Lower leg skin (tissue), 4 donors: ENCODE data around the gene SRRM3. TPM values are rescaled to one million over a fixed set of nuclear protein-coding genes. Genes with fewer than 3 reads are reported as not detected.
"Not testable (repeated sequence)": the region's sequence is repeated elsewhere in the genome, so short reads cannot be mapped to it uniquely, and the experiment has no call there.

Experiments
- DNase-seq, 2 donors: peaks; one replicate each; pipeline ENCODE4 v3.0.0-alpha.2; 2019; ENCODE audit warnings: low spot score in 2 of 2
- H3K4me3 ChIP-seq: fragments of 200-600 bp; sonication (generic); 2 replicates; pipeline ENCODE4 v1.5.1; 2017; ENCODE audit warnings: mild to moderate bottlenecking, low read depth; ENCODE audit not compliant: poor library complexity, severe bottlenecking
- POLR2A ChIP-seq, 2 donors: fragments of 450-650 bp; IDR thresholded peaks; one replicate each; pipeline ENCODE4 v1.6.1; 2016 to 2017; ENCODE audit warnings: antibody characterized with exemption in 2 of 2, mild to moderate bottlenecking in 1 of 2, moderate library complexity in 1 of 2
- WGBS, 2 donors: methylation state at CpG; one replicate each; pipeline ENCODE4 v1.1.5; 2018; 5-methylcytosine and 5-hydroxymethylcytosine counted together
- intact Hi-C: fragments of 100-400 bp; cut with DNase I; formaldehyde crosslinking; loops from one replicate; pipeline ENCODE4 v1.15.0; 2023; ENCODE audit warnings: low total_unique reads
- total RNA-seq, 4 donors: library from RNA; depleted of rRNA; stranded (reverse); fragments of >200 nt; gene quantifications; one replicate each; pipeline ENCODE4 v1.1.0, GENCODE V29; 2016
- TF ChIP-seq, protein P1 (sequence below), 3 donors: fragments of 450-650 bp; IDR thresholded peaks; one replicate each; pipeline ENCODE4 v1.5.1; 2016; ENCODE audit warnings: antibody characterized with exemption in 3 of 3, mild to moderate bottlenecking in 3 of 3, moderate library complexity in 2 of 3

SRRM3 gene
- total RNA-seq, 4 donors from 2014 or later, result 7.5 to 12.3 (median 9.4) TPM

DNA sequence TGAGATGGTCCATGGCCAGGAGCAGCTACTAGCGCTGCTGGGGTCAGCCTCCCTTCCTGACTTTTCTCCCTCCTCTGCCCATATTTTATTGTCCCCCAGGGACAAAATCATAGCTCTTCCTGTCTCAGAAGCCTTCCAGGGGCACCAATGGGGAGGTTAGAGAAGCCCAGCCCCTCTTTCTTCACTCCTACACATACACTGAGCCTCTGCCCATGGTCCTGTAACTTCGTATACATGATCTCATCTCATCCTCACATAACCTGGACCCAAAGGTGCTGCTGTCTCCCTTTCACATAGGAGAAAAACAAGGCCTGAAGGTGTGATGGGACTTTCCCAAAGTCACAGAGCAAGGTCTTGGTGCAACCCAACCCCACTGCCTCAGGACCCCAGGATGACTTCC is 2.5 kb downstream of the SRRM3 start:
- WGBS, 2 donors, result 57 to 66% methylated on average over 2 of the region's 2 CpGs
- no peak overlapping the region for H3K4me3 ChIP-seq
- intact Hi-C loops, result no loop called here
- no peak for TF ChIP-seq POLR2A (IDR thresholded peaks at IDR 0.05)
- TF ChIP-seq, protein P1, sequence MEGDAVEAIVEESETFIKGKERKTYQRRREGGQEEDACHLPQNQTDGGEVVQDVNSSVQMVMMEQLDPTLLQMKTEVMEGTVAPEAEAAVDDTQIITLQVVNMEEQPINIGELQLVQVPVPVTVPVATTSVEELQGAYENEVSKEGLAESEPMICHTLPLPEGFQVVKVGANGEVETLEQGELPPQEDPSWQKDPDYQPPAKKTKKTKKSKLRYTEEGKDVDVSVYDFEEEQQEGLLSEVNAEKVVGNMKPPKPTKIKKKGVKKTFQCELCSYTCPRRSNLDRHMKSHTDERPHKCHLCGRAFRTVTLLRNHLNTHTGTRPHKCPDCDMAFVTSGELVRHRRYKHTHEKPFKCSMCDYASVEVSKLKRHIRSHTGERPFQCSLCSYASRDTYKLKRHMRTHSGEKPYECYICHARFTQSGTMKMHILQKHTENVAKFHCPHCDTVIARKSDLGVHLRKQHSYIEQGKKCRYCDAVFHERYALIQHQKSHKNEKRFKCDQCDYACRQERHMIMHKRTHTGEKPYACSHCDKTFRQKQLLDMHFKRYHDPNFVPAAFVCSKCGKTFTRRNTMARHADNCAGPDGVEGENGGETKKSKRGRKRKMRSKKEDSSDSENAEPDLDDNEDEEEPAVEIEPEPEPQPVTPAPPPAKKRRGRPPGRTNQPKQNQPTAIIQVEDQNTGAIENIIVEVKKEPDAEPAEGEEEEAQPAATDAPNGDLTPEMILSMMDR (IDR thresholded peaks at IDR 0.05), result no peak
- no peak for DNase-seq

DNA sequence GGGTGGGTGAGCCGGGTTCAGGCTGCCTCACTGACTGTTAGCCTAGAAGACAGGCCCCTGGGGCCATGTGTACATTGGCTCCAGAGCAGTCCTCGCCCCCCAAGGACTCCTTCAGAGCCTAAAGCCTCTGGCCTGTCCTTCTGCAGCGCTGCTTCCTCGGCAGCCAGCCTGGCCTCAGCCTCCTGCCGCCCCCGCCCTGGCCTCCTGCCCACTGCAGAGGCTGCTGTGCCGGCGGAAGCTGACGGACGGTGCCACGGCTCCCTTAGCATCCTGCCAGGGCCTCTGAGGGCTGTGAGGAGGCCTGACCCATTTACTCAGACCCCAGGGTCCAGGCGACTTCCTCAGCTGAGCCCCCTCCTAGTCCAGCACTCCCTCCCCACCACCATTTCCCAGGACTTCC is 4.9 kb downstream of the SRRM3 start:
- DNase-seq, result no peak
- no peak for TF ChIP-seq POLR2A (IDR thresholded peaks at IDR 0.05)
- TF ChIP-seq, protein P1 (IDR thresholded peaks at IDR 0.05), result no peak
- intact Hi-C loops, result no loop called here
- H3K4me3 ChIP-seq, result no peak overlapping the region
- 54 to 57% methylated on average over 12 of the region's 12 CpGs for WGBS, 2 donors

DNA sequence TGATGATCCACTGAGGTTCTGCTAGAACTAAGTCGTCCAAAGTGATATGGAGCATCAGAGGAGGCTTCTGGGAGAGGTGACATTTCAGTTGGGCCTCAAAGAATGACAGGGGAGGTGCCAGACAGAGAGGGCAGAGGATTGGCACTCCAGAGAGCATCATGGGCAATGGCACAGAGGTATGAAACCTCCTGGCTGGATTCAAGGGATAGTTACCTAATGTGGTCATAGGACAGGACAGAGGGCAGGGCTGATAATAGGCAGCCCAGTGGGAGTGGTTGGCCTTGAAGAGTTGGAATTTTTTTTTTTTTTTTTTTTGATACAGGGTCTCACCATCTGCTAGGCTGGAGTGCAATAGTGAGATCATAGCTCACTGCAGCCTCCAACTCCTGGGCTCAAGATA is 7.6 kb downstream of the SRRM3 start:
- TF ChIP-seq, protein P1 (IDR thresholded peaks at IDR 0.05), result no peak
- no peak for TF ChIP-seq POLR2A (IDR thresholded peaks at IDR 0.05)
- intact Hi-C loops, result no loop called here
- WGBS, 2 donors, result 30 to 36% methylated on average over 1 of the region's 1 CpG
- no peak overlapping the region for H3K4me3 ChIP-seq
- no peak for DNase-seq

DNA sequence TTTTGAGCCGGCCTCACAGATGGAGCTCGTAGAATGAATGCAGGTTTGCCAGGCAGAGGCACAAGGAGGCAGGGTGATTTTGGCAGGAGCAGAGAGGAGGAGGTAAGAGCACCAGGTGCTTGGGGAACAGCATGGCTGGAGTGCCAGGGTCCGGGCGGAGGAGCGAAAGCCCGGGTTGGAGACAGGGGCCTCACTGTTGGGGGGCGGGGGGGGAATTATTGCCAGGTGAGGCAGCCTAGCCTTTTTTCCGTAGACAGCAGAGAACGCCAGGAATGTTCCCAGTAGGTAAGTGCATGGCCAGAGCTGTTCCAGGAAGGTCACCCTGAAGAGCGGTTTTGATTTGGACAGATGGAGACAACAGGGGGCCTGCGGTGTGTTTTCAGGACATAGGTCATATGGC is 9.5 kb downstream of the SRRM3 start:
- intact Hi-C loops, result no loop called here
- WGBS, 2 donors, result 56 to 61% methylated on average over 10 to 11 of the region's 11 CpGs
- TF ChIP-seq, protein P1 (IDR thresholded peaks at IDR 0.05), result no peak
- no peak for TF ChIP-seq POLR2A (IDR thresholded peaks at IDR 0.05)
- DNase-seq, result no peak
- no peak overlapping the region for H3K4me3 ChIP-seq

DNA sequence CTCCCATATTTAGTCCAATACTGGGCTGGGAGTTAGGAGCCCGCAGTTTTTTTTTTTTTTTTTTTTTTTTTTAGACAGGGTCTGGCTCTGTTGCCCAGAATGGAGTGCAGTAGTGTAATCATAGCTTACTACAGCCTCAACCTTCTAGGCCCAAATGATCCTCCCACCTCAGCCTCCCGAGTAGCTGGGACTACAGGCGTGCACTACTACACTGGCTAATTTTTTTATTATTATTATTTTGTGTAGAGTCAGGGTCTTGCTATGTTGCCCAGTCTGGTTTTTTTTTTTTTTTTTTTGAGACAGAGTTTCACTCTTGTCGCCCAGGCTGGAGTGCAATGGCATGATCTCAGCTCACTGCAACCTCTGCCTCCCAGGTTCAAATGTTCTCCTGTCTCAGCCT is 13.7 kb downstream of the SRRM3 start:
- intact Hi-C loops, H3K4me3 ChIP-seq, DNase-seq: not testable (repeated sequence)
- 85 to 86% methylated on average over 4 of the region's 4 CpGs for WGBS, 2 donors

DNA sequence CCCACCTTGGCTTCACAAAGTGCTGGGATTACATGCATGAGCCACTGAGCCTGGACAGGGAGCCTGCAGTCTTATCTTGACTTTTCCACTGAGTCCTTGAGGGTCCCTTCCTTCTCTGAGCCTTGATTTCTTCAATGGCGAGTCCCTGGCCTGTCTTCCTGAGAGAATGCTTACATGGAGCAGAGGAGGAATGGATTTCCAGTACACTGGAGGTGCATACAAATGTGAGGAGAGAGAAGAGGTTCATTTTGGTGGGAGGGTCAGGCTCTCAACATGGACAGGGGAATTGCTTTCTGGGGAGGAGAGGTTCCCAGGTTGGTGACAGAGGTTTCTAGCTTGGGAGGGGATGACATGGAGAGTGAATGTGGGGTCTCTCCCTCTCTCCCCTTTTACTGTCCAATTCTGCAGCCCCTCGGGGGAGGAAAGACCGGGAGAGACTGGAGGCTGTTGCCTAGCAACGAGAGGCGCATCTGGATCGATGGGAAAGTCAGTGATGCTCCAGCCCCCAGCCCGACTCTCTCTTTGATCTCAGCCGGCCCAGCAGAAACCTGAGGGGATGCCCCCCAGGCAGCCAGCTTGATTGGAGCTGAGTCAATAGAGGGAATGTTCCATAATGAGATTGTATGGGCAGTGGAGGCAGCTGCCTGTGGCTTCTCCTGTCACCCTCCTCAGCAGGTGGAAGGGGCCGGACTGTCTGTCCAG is 14.8 kb downstream of the SRRM3 start:
- no peak overlapping the region for H3K4me3 ChIP-seq
- DNase-seq, result no peak
- intact Hi-C loops, result no loop called here
- WGBS, 2 donors, result 29 to 30% methylated on average over 9 of the region's 9 CpGs
- no peak for TF ChIP-seq POLR2A (IDR thresholded peaks at IDR 0.05)
- TF ChIP-seq, protein P1 (IDR thresholded peaks at IDR 0.05), result no peak
